H1 (cell line): Measurements from ENCODE around the gene KRT35. TPM values are rescaled to one million over a fixed set of nuclear protein-coding genes. Genes with fewer than 3 reads are reported as not detected.

Experiments
- CTCF ChIA-PET: fragments of 300-600 bp; sonication (Branson Sonifier 250); formaldehyde crosslinking; loops from one replicate; lab custom pipeline; 2021; ENCODE audit not compliant: partially characterized antibody; lab: Charles Lee
- POLR2A ChIA-PET: fragments of 300-600 bp; sonication (Branson Sonifier 250); formaldehyde crosslinking; loops from one replicate; lab custom pipeline; 2021; ENCODE audit warnings: inconsistent platforms; ENCODE audit not compliant: partially characterized antibody; lab: Charles Lee
- DNase-seq, 2 experiments: peaks; one replicate each; pipeline versions ENCODE4 v3.0.0 to v3.0.0-alpha.2; 2010 to 2022; ENCODE audit warnings: low spot score in 2 of 2, low read depth in 1 of 2, mixed read lengths in 1 of 2
- FAIRE-seq: peaks from 2 replicates; lab custom pipeline; 2011; peaks lifted over from hg19 to GRCh38; lab: Jason Lieb, UNC
- H2AFZ ChIP-seq: 2 replicates; pipeline ENCODE4 v1.8.1; 2012; ENCODE audit warnings: low read length, inconsistent platforms
- H2AK5ac ChIP-seq: 2 replicates; pipeline ENCODE4 v1.6.1; 2013; ENCODE audit warnings: low read depth, low read length
- H2BK120ac ChIP-seq: replicated peaks from 2 replicates; pipeline ENCODE3; 2013; ENCODE audit warnings: low read depth, low read length, inconsistent platforms
- H2BK12ac ChIP-seq: 2 replicates; pipeline ENCODE4 v1.6.1; 2013; ENCODE audit warnings: low read depth, low read length
- H2BK15ac ChIP-seq: 2 replicates; pipeline ENCODE4 v1.6.1; 2013; ENCODE audit warnings: low read length
- H2BK20ac ChIP-seq: 2 replicates; pipeline ENCODE4 v1.6.1; 2013; ENCODE audit warnings: low read length
- H2BK5ac ChIP-seq: 2 replicates; pipeline ENCODE4 v1.6.1; 2013; ENCODE audit warnings: low read depth, low read length
- H3K14ac ChIP-seq: 2 replicates; pipeline ENCODE4 v1.6.1; 2013; ENCODE audit warnings: inconsistent platforms; ENCODE audit not compliant: insufficient read length
- H3K18ac ChIP-seq: 2 replicates; pipeline ENCODE4 v1.6.1; 2013; ENCODE audit warnings: low read length; ENCODE audit errors: extremely low read depth
- H3K23ac ChIP-seq: 2 replicates; pipeline ENCODE4 v1.6.1; 2013; ENCODE audit warnings: inconsistent platforms; ENCODE audit not compliant: insufficient read length
- H3K23me2 ChIP-seq: 2 replicates; pipeline ENCODE4 v1.6.1; 2013; ENCODE audit warnings: low read depth, low read length
- H3K27ac ChIP-seq: 2 replicates; pipeline ENCODE4 v1.6.1; 2011; ENCODE audit warnings: low read depth, low read length, inconsistent platforms
- H3K27me3 ChIP-seq, 4 experiments: replicated peaks in 1 of 4; 1 replicate in 1 of 4; 2 replicates in 3 of 4; pipeline versions ENCODE4 v1.6.1 to v1.8.1; 2011 to 2013; ENCODE audit warnings: low read length in 3 of 4, mild to moderate bottlenecking in 3 of 4, inconsistent platforms in 2 of 4, mixed read lengths in 2 of 4, moderate library complexity in 1 of 4; ENCODE audit not compliant: control insufficient read depth in 3 of 4, insufficient read depth in 3 of 4; ENCODE audit errors: extremely low read depth in 1 of 4
- H3K36me3 ChIP-seq, 4 experiments: 2 replicates each; pipeline versions ENCODE4 v1.6.1 to v1.8.1; 2011 to 2013; ENCODE audit warnings: mild to moderate bottlenecking in 4 of 4, low read length in 3 of 4, moderate library complexity in 2 of 4, control low read depth in 1 of 4, inconsistent platforms in 1 of 4; ENCODE audit not compliant: insufficient read depth in 4 of 4, control insufficient read depth in 2 of 4
- H3K4ac ChIP-seq: replicated peaks from 2 replicates; pipeline ENCODE3; 2013; ENCODE audit warnings: low read length, low read depth, mixed read lengths, inconsistent platforms; ENCODE audit not compliant: insufficient read length
- H3K4me1 ChIP-seq, 4 experiments: replicated peaks in 1 of 4; 1 replicate in 1 of 4; 2 replicates in 3 of 4; pipeline versions ENCODE4 v1.6.1 to v1.8.1; 2011 to 2013; ENCODE audit warnings: low read length in 3 of 4, inconsistent platforms in 2 of 4, mixed read lengths in 1 of 4; ENCODE audit not compliant: insufficient read depth in 4 of 4, control insufficient read depth in 3 of 4
- H3K4me2 ChIP-seq, 2 experiments: 2 replicates each; pipeline versions ENCODE4 v1.6.1 to v1.8.1; 2011 to 2013; ENCODE audit warnings: low read depth in 2 of 2, low read length in 2 of 2, control low read depth in 1 of 2, inconsistent platforms in 1 of 2, mild to moderate bottlenecking in 1 of 2; ENCODE audit not compliant: insufficient read depth in 1 of 2
- H3K4me3 ChIP-seq, 4 experiments: fragments of 200-600, 300-600 bp in 1 of 4; sonication (generic), shearing (Covaris generic), sonication (Bioruptor Twin) in 1 of 4; 2 replicates each; pipeline versions ENCODE4 v1.5.1 to v1.8.1; 2011 to 2016; ENCODE audit warnings: low read length in 4 of 4, low read depth in 3 of 4, control low read depth in 2 of 4, inconsistent platforms in 2 of 4, mild to moderate bottlenecking in 2 of 4, mixed read lengths in 1 of 4, moderate library complexity in 1 of 4; ENCODE audit not compliant: insufficient read depth in 2 of 4; ENCODE audit errors: extremely low read depth in 1 of 4
- H3K56ac ChIP-seq: replicated peaks from 2 replicates; pipeline ENCODE3; 2013; ENCODE audit warnings: low read depth, mild to moderate bottlenecking, mixed read lengths, low read length, inconsistent platforms; ENCODE audit not compliant: insufficient read length
- H3K79me1 ChIP-seq: 2 replicates; pipeline ENCODE4 v1.6.1; 2013; ENCODE audit warnings: low read depth, low read length, control low read depth
- H3K79me2 ChIP-seq, 2 experiments: 2 replicates each; pipeline versions ENCODE4 v1.6.1 to v1.8.1; 2012 to 2013; ENCODE audit warnings: low read length in 2 of 2, mild to moderate bottlenecking in 2 of 2, inconsistent platforms in 1 of 2; ENCODE audit not compliant: insufficient read depth in 2 of 2, control insufficient read depth in 1 of 2
- H3K9ac ChIP-seq, 4 experiments: replicated peaks in 1 of 4; 1 replicate in 1 of 4; 2 replicates in 3 of 4; pipeline versions ENCODE4 v1.6.1 to v1.8.1; 2011 to 2013; ENCODE audit warnings: low read depth in 3 of 4, low read length in 3 of 4, control low read depth in 2 of 4, mild to moderate bottlenecking in 2 of 4, moderate library complexity in 2 of 4, inconsistent platforms in 1 of 4; ENCODE audit errors: extremely low read depth in 1 of 4
- H3K9me3 ChIP-seq, 2 experiments: 2 replicates each; pipeline versions ENCODE4 v1.6.1 to v1.8.1; 2012 to 2013; ENCODE audit warnings: mild to moderate bottlenecking in 2 of 2, moderate library complexity in 2 of 2, control low read depth in 1 of 2, inconsistent platforms in 1 of 2, low read depth in 1 of 2, low read length in 1 of 2, mixed read lengths in 1 of 2; ENCODE audit not compliant: insufficient read depth in 2 of 2
- H4K20me1 ChIP-seq, 2 experiments: replicated peaks in 1 of 2; 2 replicates each; pipeline versions ENCODE3 to v1.8.1; 2011 to 2013; ENCODE audit warnings: inconsistent platforms in 2 of 2, low read length in 2 of 2, mild to moderate bottlenecking in 1 of 2; ENCODE audit not compliant: insufficient read depth in 2 of 2, control insufficient read depth in 1 of 2
- H4K5ac ChIP-seq: 2 replicates; pipeline ENCODE4 v1.6.1; 2013; ENCODE audit warnings: low read length, low read depth, mixed read lengths, inconsistent platforms; ENCODE audit not compliant: insufficient read length
- H4K8ac ChIP-seq: 2 replicates; pipeline ENCODE4 v1.8.0; 2013; ENCODE audit warnings: mild to moderate bottlenecking, moderate library complexity, low read length, inconsistent platforms; ENCODE audit not compliant: insufficient read depth; ENCODE audit errors: extremely low read depth
- H4K91ac ChIP-seq: replicated peaks from 2 replicates; pipeline ENCODE3; 2013; ENCODE audit warnings: low read length, mixed read lengths, inconsistent platforms; ENCODE audit not compliant: insufficient read length
- BACH1 ChIP-seq: IDR thresholded peaks from 2 replicates; pipeline ENCODE4 v1.6.1; 2012; ENCODE audit warnings: low read length, improper control_type of control experiment
- BRCA1 ChIP-seq: IDR thresholded peaks from 2 replicates; pipeline ENCODE4 v1.6.1; 2012; ENCODE audit warnings: low read depth, low read length, improper control_type of control experiment
- CHD2 ChIP-seq: IDR thresholded peaks from 2 replicates; pipeline ENCODE4 v1.6.1; 2012; ENCODE audit warnings: low read length, improper control_type of control experiment
- CTBP2 ChIP-seq: IDR thresholded peaks from 2 replicates; pipeline ENCODE4 v1.7.0; 2011; ENCODE audit warnings: borderline replicate concordance, mild to moderate bottlenecking, moderate library complexity, mixed read lengths, low read length; ENCODE audit not compliant: insufficient read depth, insufficient read length
- EGR1 ChIP-seq: IDR thresholded peaks from 2 replicates; pipeline ENCODE4 v1.6.1; 2011; ENCODE audit warnings: low read depth, low read length, borderline replicate concordance
- FOSL1 ChIP-seq: IDR thresholded peaks from 2 replicates; pipeline ENCODE4 v1.6.1; 2011; ENCODE audit warnings: mild to moderate bottlenecking, low read depth, low read length, moderate library complexity; ENCODE audit not compliant: insufficient read depth
- GABPA ChIP-seq: IDR thresholded peaks from 2 replicates; pipeline ENCODE4 v1.6.1; 2011; ENCODE audit warnings: mild to moderate bottlenecking, low read length, moderate library complexity, borderline replicate concordance; ENCODE audit not compliant: insufficient read depth
- KDM1A ChIP-seq: fragments of 200-600, 300-600 bp; sonication (generic); IDR thresholded peaks from 2 replicates; pipeline ENCODE4 v1.7.1; 2016; ENCODE audit warnings: mild to moderate bottlenecking, low read length, borderline replicate concordance
- SIN3A ChIP-seq, 2 experiments: IDR thresholded peaks in 1 of 2; conservative IDR thresholded peaks in 1 of 2; 2 replicates each; pipeline ENCODE4 v1.6.1; 2011 to 2012; ENCODE audit warnings: low read length in 2 of 2, improper control_type of control experiment in 1 of 2, low read depth in 1 of 2, mild to moderate bottlenecking in 1 of 2
- SUZ12 ChIP-seq: fragments of 200-600 bp; sonication (generic); IDR thresholded peaks from 2 replicates; pipeline ENCODE4 v1.6.1; 2012; ENCODE audit warnings: mild to moderate bottlenecking, inconsistent platforms, low read length, moderate library complexity, mixed read lengths
- TEAD4 ChIP-seq: IDR thresholded peaks from 2 replicates; pipeline ENCODE4 v1.6.1; 2012; ENCODE audit warnings: low read depth, low read length, inconsistent platforms, mixed read lengths
- YY1 ChIP-seq: IDR thresholded peaks from 2 replicates; pipeline ENCODE4 v1.6.1; 2011; ENCODE audit warnings: low read depth, mild to moderate bottlenecking, low read length
- WGBS, 2 experiments: shearing (Covaris generic) in 1 of 2; methylation state at CpG; one replicate each; pipeline versions ENCODE4 v1.1.6 to v1.1.7; 2013 to 2015; ENCODE audit warnings: low lambda C conversion rate in 2 of 2, mixed read lengths in 2 of 2, inconsistent platforms in 1 of 2, low coverage in 1 of 2, missing lambda C conversion rate in 1 of 2; ENCODE audit not compliant: insufficient replicate concordance in 2 of 2, insufficient coverage in 1 of 2, insufficient read length in 1 of 2; ENCODE audit errors: extremely low coverage in 1 of 2, missing lambda C conversion rate in 1 of 2; 5-methylcytosine and 5-hydroxymethylcytosine counted together
- polyA plus RNA-seq, 7 experiments: library from polyadenylated mRNA; depleted of rRNA in 3 of 7; stranded (reverse) in 5 of 7; unstranded in 2 of 7; fragments of >200 nt in 5 of 7; fragments of 200-250 nt in 2 of 7; gene quantifications; 1 replicate in 5 of 7; 2 replicates in 1 of 7; 4 replicates in 1 of 7; pipeline versions ENCODE4 v1.2.1 to v1.2.3, GENCODE V29; 2011 to 2013; ENCODE audit warnings: missing spikeins in 2 of 7, mixed read lengths in 2 of 7
- total RNA-seq: library from RNA; stranded (reverse); fragmentation: NEBNext Ultra II Directional; extraction: Animal tissue kit (Norgen Biotek cat#: 25700); gene quantifications from 2 replicates; pipeline ENCODE4 v1.2.1, GENCODE V29; 2021
- TF ChIP-seq, protein P1 (sequence below): IDR thresholded peaks from 2 replicates; pipeline ENCODE4 v1.6.1; 2012; ENCODE audit warnings: inconsistent platforms

KRT35 gene
- total and polyA plus RNA-seq, 2 of the 8 experiments (the other 6 are each of a cell fraction or from before 2014, with no cell fraction given) = not detected

DNA sequence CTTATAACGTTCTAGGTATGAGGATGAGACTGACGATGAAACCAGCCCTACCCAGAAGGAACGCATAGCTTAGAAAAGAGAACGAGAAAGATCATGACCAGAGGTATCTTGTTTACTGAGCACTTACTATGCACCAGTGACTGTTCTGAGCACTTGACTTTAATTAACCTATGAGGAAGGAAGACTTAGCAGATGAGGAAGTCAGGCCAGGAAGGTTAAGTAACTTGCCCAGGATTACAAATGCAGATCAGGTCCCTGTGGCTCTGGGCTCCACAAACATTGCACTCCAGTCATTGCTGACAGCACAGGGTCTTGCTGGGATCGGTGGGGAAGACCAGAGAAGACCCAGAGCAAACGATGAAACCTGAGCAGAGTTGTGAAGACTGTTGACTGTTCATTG, 17.3 kb upstream of the KRT35 start:
- POLR2A ChIA-PET = interaction anchor here (1.1 to 2.2 kb wide), 5 partner anchors 9 to 51 kb away, joined by 3 to 10 read pairs (median 7); partner anchors contain the start of gene KRT19
- no peak overlapping the region for H2BK5ac ChIP-seq
- no peak overlapping the region for H2BK15ac ChIP-seq
- H2AK5ac ChIP-seq = no peak overlapping the region
- H3K4me1 ChIP-seq = peaks cover 0 to 19% (median 12%) of the 10 kb centered on the region in 4 experiments; a peak in 6 of 7 replicates
- no peak overlapping the region for H4K8ac ChIP-seq
- no peak overlapping the region for H3K56ac ChIP-seq
- DNase-seq (no peak), FAIRE-seq (no peak)
- CTCF ChIA-PET = interaction anchor here (0.6 to 33.9 kb wide), 8 partner anchors 10 to 165 kb away, joined by 3 to 427 read pairs (median 6); partner anchors contain the start of gene KRT36
- no peaks in the 10 kb centered on the region for H3K9me3 ChIP-seq
- no peak overlapping the region for H2BK12ac ChIP-seq
- no peaks in the 10 kb centered on the region for H4K20me1 ChIP-seq
- no peak overlapping the region for H3K4me2 ChIP-seq
- no peak overlapping the region for H3K4me3 ChIP-seq
- no peak overlapping the region for H3K4ac ChIP-seq
- H3K18ac ChIP-seq = no peak overlapping the region
- no peaks in the 10 kb centered on the region for H3K79me2 ChIP-seq
- H2BK20ac ChIP-seq = no peak overlapping the region
- no peak overlapping the region for H2BK120ac ChIP-seq
- H3K27ac ChIP-seq = no peak overlapping the region
- WGBS, 2 experiments = 90% methylated on average over 6 of the region's 6 CpGs; no CpG with 5 or more reads in 1 of the 2 experiments
- H4K5ac ChIP-seq = no peak overlapping the region
- H4K91ac ChIP-seq = peak overlapping the region; percentile 7
- H3K79me1 ChIP-seq = no peaks in the 10 kb centered on the region
- no peaks in the 10 kb centered on the region for H3K23me2 ChIP-seq
- no peak overlapping the region for H3K14ac ChIP-seq
- H3K27me3 ChIP-seq = no peaks in the 10 kb centered on the region
- H3K9ac ChIP-seq = no peak overlapping the region
- H3K23ac ChIP-seq = no peak overlapping the region
- no peaks in the 10 kb centered on the region for H3K36me3 ChIP-seq
- H2AFZ ChIP-seq = no peak overlapping the region
- TF ChIP-seq, protein P1, sequence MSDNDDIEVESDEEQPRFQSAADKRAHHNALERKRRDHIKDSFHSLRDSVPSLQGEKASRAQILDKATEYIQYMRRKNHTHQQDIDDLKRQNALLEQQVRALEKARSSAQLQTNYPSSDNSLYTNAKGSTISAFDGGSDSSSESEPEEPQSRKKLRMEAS = no peak
- TF ChIP-seq CHD2 (no peak), SUZ12 (no peak), EGR1 (no peak), BACH1 (no peak), YY1 (no peak), TEAD4 (no peak), GABPA (no peak), CTBP2 (no peak), KDM1A (no peak), SIN3A (conservative IDR thresholded peaks at IDR 0.05 in 1 of 2, IDR thresholded peaks at IDR 0.05 in 1 of 2; ENCODE audit: low read depth in 1 of 2, low read length in 2 of 2) (no peak), FOSL1 (no peak), BRCA1 (no peak)
